H1 (cell line): ENCODE results near the gene RNF151. TPM values are rescaled to one million over a fixed set of nuclear protein-coding genes. Genes with fewer than 3 reads are reported as not detected.

Experiments
- CTCF ChIA-PET: fragments of 300-600 bp; sonication (Branson Sonifier 250); formaldehyde crosslinking; loops from one replicate; lab custom pipeline; 2021; ENCODE audit not compliant: partially characterized antibody; lab: Charles Lee
- POLR2A ChIA-PET: fragments of 300-600 bp; sonication (Branson Sonifier 250); formaldehyde crosslinking; loops from one replicate; lab custom pipeline; 2021; ENCODE audit warnings: inconsistent platforms; ENCODE audit not compliant: partially characterized antibody; lab: Charles Lee
- DNase-seq, 2 experiments: peaks; one replicate each; pipeline versions ENCODE4 v3.0.0 to v3.0.0-alpha.2; 2010 to 2022; ENCODE audit warnings: low spot score in 2 of 2, low read depth in 1 of 2, mixed read lengths in 1 of 2
- FAIRE-seq: peaks from 2 replicates; lab custom pipeline; 2011; peaks lifted over from hg19 to GRCh38; lab: Jason Lieb, UNC
- H2AFZ ChIP-seq: 2 replicates; pipeline ENCODE4 v1.8.1; 2012; ENCODE audit warnings: low read length, inconsistent platforms
- H2AK5ac ChIP-seq: 2 replicates; pipeline ENCODE4 v1.6.1; 2013; ENCODE audit warnings: low read depth, low read length
- H2BK120ac ChIP-seq: replicated peaks from 2 replicates; pipeline ENCODE3; 2013; ENCODE audit warnings: low read depth, low read length, inconsistent platforms
- H2BK12ac ChIP-seq: 2 replicates; pipeline ENCODE4 v1.6.1; 2013; ENCODE audit warnings: low read depth, low read length
- H2BK15ac ChIP-seq: 2 replicates; pipeline ENCODE4 v1.6.1; 2013; ENCODE audit warnings: low read length
- H2BK20ac ChIP-seq: 2 replicates; pipeline ENCODE4 v1.6.1; 2013; ENCODE audit warnings: low read length
- H2BK5ac ChIP-seq: 2 replicates; pipeline ENCODE4 v1.6.1; 2013; ENCODE audit warnings: low read depth, low read length
- H3K14ac ChIP-seq: 2 replicates; pipeline ENCODE4 v1.6.1; 2013; ENCODE audit warnings: inconsistent platforms; ENCODE audit not compliant: insufficient read length
- H3K18ac ChIP-seq: 2 replicates; pipeline ENCODE4 v1.6.1; 2013; ENCODE audit warnings: low read length; ENCODE audit errors: extremely low read depth
- H3K23ac ChIP-seq: 2 replicates; pipeline ENCODE4 v1.6.1; 2013; ENCODE audit warnings: inconsistent platforms; ENCODE audit not compliant: insufficient read length
- H3K23me2 ChIP-seq: 2 replicates; pipeline ENCODE4 v1.6.1; 2013; ENCODE audit warnings: low read depth, low read length
- H3K27ac ChIP-seq: 2 replicates; pipeline ENCODE4 v1.6.1; 2011; ENCODE audit warnings: low read depth, low read length, inconsistent platforms
- H3K27me3 ChIP-seq, 4 experiments: replicated peaks in 1 of 4; 1 replicate in 1 of 4; 2 replicates in 3 of 4; pipeline versions ENCODE4 v1.6.1 to v1.8.1; 2011 to 2013; ENCODE audit warnings: low read length in 3 of 4, mild to moderate bottlenecking in 3 of 4, inconsistent platforms in 2 of 4, mixed read lengths in 2 of 4, moderate library complexity in 1 of 4; ENCODE audit not compliant: control insufficient read depth in 3 of 4, insufficient read depth in 3 of 4; ENCODE audit errors: extremely low read depth in 1 of 4
- H3K36me3 ChIP-seq, 4 experiments: 2 replicates each; pipeline versions ENCODE4 v1.6.1 to v1.8.1; 2011 to 2013; ENCODE audit warnings: mild to moderate bottlenecking in 4 of 4, low read length in 3 of 4, moderate library complexity in 2 of 4, control low read depth in 1 of 4, inconsistent platforms in 1 of 4; ENCODE audit not compliant: insufficient read depth in 4 of 4, control insufficient read depth in 2 of 4
- H3K4ac ChIP-seq: replicated peaks from 2 replicates; pipeline ENCODE3; 2013; ENCODE audit warnings: low read length, low read depth, mixed read lengths, inconsistent platforms; ENCODE audit not compliant: insufficient read length
- H3K4me1 ChIP-seq, 4 experiments: replicated peaks in 1 of 4; 1 replicate in 1 of 4; 2 replicates in 3 of 4; pipeline versions ENCODE4 v1.6.1 to v1.8.1; 2011 to 2013; ENCODE audit warnings: low read length in 3 of 4, inconsistent platforms in 2 of 4, mixed read lengths in 1 of 4; ENCODE audit not compliant: insufficient read depth in 4 of 4, control insufficient read depth in 3 of 4
- H3K4me2 ChIP-seq, 2 experiments: 2 replicates each; pipeline versions ENCODE4 v1.6.1 to v1.8.1; 2011 to 2013; ENCODE audit warnings: low read depth in 2 of 2, low read length in 2 of 2, control low read depth in 1 of 2, inconsistent platforms in 1 of 2, mild to moderate bottlenecking in 1 of 2; ENCODE audit not compliant: insufficient read depth in 1 of 2
- H3K4me3 ChIP-seq, 4 experiments: fragments of 200-600, 300-600 bp in 1 of 4; sonication (generic), shearing (Covaris generic), sonication (Bioruptor Twin) in 1 of 4; 2 replicates each; pipeline versions ENCODE4 v1.5.1 to v1.8.1; 2011 to 2016; ENCODE audit warnings: low read length in 4 of 4, low read depth in 3 of 4, control low read depth in 2 of 4, inconsistent platforms in 2 of 4, mild to moderate bottlenecking in 2 of 4, mixed read lengths in 1 of 4, moderate library complexity in 1 of 4; ENCODE audit not compliant: insufficient read depth in 2 of 4; ENCODE audit errors: extremely low read depth in 1 of 4
- H3K56ac ChIP-seq: replicated peaks from 2 replicates; pipeline ENCODE3; 2013; ENCODE audit warnings: low read depth, mild to moderate bottlenecking, mixed read lengths, low read length, inconsistent platforms; ENCODE audit not compliant: insufficient read length
- H3K79me1 ChIP-seq: 2 replicates; pipeline ENCODE4 v1.6.1; 2013; ENCODE audit warnings: low read depth, low read length, control low read depth
- H3K79me2 ChIP-seq, 2 experiments: 2 replicates each; pipeline versions ENCODE4 v1.6.1 to v1.8.1; 2012 to 2013; ENCODE audit warnings: low read length in 2 of 2, mild to moderate bottlenecking in 2 of 2, inconsistent platforms in 1 of 2; ENCODE audit not compliant: insufficient read depth in 2 of 2, control insufficient read depth in 1 of 2
- H3K9ac ChIP-seq, 4 experiments: replicated peaks in 1 of 4; 1 replicate in 1 of 4; 2 replicates in 3 of 4; pipeline versions ENCODE4 v1.6.1 to v1.8.1; 2011 to 2013; ENCODE audit warnings: low read depth in 3 of 4, low read length in 3 of 4, control low read depth in 2 of 4, mild to moderate bottlenecking in 2 of 4, moderate library complexity in 2 of 4, inconsistent platforms in 1 of 4; ENCODE audit errors: extremely low read depth in 1 of 4
- H3K9me3 ChIP-seq, 2 experiments: 2 replicates each; pipeline versions ENCODE4 v1.6.1 to v1.8.1; 2012 to 2013; ENCODE audit warnings: mild to moderate bottlenecking in 2 of 2, moderate library complexity in 2 of 2, control low read depth in 1 of 2, inconsistent platforms in 1 of 2, low read depth in 1 of 2, low read length in 1 of 2, mixed read lengths in 1 of 2; ENCODE audit not compliant: insufficient read depth in 2 of 2
- H4K20me1 ChIP-seq, 2 experiments: replicated peaks in 1 of 2; 2 replicates each; pipeline versions ENCODE3 to v1.8.1; 2011 to 2013; ENCODE audit warnings: inconsistent platforms in 2 of 2, low read length in 2 of 2, mild to moderate bottlenecking in 1 of 2; ENCODE audit not compliant: insufficient read depth in 2 of 2, control insufficient read depth in 1 of 2
- H4K5ac ChIP-seq: 2 replicates; pipeline ENCODE4 v1.6.1; 2013; ENCODE audit warnings: low read length, low read depth, mixed read lengths, inconsistent platforms; ENCODE audit not compliant: insufficient read length
- H4K8ac ChIP-seq: 2 replicates; pipeline ENCODE4 v1.8.0; 2013; ENCODE audit warnings: mild to moderate bottlenecking, moderate library complexity, low read length, inconsistent platforms; ENCODE audit not compliant: insufficient read depth; ENCODE audit errors: extremely low read depth
- H4K91ac ChIP-seq: replicated peaks from 2 replicates; pipeline ENCODE3; 2013; ENCODE audit warnings: low read length, mixed read lengths, inconsistent platforms; ENCODE audit not compliant: insufficient read length
- BRCA1 ChIP-seq: IDR thresholded peaks from 2 replicates; pipeline ENCODE4 v1.6.1; 2012; ENCODE audit warnings: low read depth, low read length, improper control_type of control experiment
- CBX8 ChIP-seq: fragments of 300-800, 300-1000 bp; sonication (generic); IDR thresholded peaks from 2 replicates; pipeline ENCODE4 v1.7.1; 2016; ENCODE audit warnings: low read depth, low read length, borderline replicate concordance
- CEBPB ChIP-seq: IDR thresholded peaks from 2 replicates; pipeline ENCODE4 v1.6.1; 2012; ENCODE audit warnings: low read depth, low read length
- CHD2 ChIP-seq: IDR thresholded peaks from 2 replicates; pipeline ENCODE4 v1.6.1; 2012; ENCODE audit warnings: low read length, improper control_type of control experiment
- FOSL1 ChIP-seq: IDR thresholded peaks from 2 replicates; pipeline ENCODE4 v1.6.1; 2011; ENCODE audit warnings: mild to moderate bottlenecking, low read depth, low read length, moderate library complexity; ENCODE audit not compliant: insufficient read depth
- KDM5A ChIP-seq: fragments of 200-600 bp; IDR thresholded peaks from 2 replicates; pipeline ENCODE4 v1.7.1; 2012; ENCODE audit warnings: mild to moderate bottlenecking, low read length, inconsistent platforms, mixed read lengths
- MAFK ChIP-seq: IDR thresholded peaks from 2 replicates; pipeline ENCODE4 v1.6.1; 2012; ENCODE audit warnings: low read depth, mild to moderate bottlenecking, improper control_type of control experiment, low read length
- POLR2A ChIP-seq, 2 experiments: IDR thresholded peaks; 1 replicate in 1 of 2; 2 replicates in 1 of 2; pipeline ENCODE4 v1.6.1; 2011; ENCODE audit warnings: low read depth in 2 of 2, low read length in 2 of 2, mild to moderate bottlenecking in 2 of 2; ENCODE audit errors: control extremely low read depth in 1 of 2
- RXRA ChIP-seq: IDR thresholded peaks from 2 replicates; pipeline ENCODE4 v1.6.1; 2011; ENCODE audit warnings: low read depth, mild to moderate bottlenecking, low read length, moderate library complexity; ENCODE audit not compliant: insufficient read depth
- SP1 ChIP-seq: IDR thresholded peaks from 2 replicates; pipeline ENCODE4 v1.6.1; 2011; ENCODE audit warnings: low read depth, low read length
- TBP ChIP-seq: IDR thresholded peaks from 2 replicates; pipeline ENCODE4 v1.6.1; 2011; ENCODE audit warnings: low read depth, low read length, improper control_type of control experiment
- WGBS, 2 experiments: shearing (Covaris generic) in 1 of 2; methylation state at CpG; one replicate each; pipeline versions ENCODE4 v1.1.6 to v1.1.7; 2013 to 2015; ENCODE audit warnings: low lambda C conversion rate in 2 of 2, mixed read lengths in 2 of 2, inconsistent platforms in 1 of 2, low coverage in 1 of 2, missing lambda C conversion rate in 1 of 2; ENCODE audit not compliant: insufficient replicate concordance in 2 of 2, insufficient coverage in 1 of 2, insufficient read length in 1 of 2; ENCODE audit errors: extremely low coverage in 1 of 2, missing lambda C conversion rate in 1 of 2; 5-methylcytosine and 5-hydroxymethylcytosine counted together
- polyA plus RNA-seq, 7 experiments: library from polyadenylated mRNA; depleted of rRNA in 3 of 7; stranded (reverse) in 5 of 7; unstranded in 2 of 7; fragments of >200 nt in 5 of 7; fragments of 200-250 nt in 2 of 7; gene quantifications; 1 replicate in 5 of 7; 2 replicates in 1 of 7; 4 replicates in 1 of 7; pipeline versions ENCODE4 v1.2.1 to v1.2.3, GENCODE V29; 2011 to 2013; ENCODE audit warnings: missing spikeins in 2 of 7, mixed read lengths in 2 of 7
- total RNA-seq: library from RNA; stranded (reverse); fragmentation: NEBNext Ultra II Directional; extraction: Animal tissue kit (Norgen Biotek cat#: 25700); gene quantifications from 2 replicates; pipeline ENCODE4 v1.2.1, GENCODE V29; 2021
- TF ChIP-seq, protein P1 (sequence below): IDR thresholded peaks from 2 replicates; pipeline ENCODE4 v1.6.1; 2012; ENCODE audit warnings: low read length, inconsistent platforms

Gene RNF151
- total and polyA plus RNA-seq, 2 of the 8 experiments (the other 6 are each of a cell fraction or from before 2014, with no cell fraction given), result not detected

DNA sequence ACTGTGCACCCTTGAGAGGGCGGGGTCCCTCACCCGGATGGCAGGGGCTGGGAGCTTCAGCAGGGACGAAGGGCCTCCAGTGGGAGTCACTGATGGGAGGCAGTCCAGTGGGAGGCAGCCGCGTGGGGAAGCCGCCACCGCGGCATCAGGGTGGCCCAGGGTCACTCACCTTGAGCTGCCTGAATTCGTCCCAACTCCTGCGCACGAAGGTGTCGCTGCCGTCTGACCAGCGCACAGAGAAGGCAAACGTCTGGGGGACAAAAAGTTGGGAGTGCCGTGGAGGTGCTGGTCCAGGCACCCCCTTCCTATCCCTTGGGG lies 14.1 kb downstream of the RNF151 start:
- H3K23ac ChIP-seq, result no peak overlapping the region
- peak overlapping the region; percentile 87 to 91 for H3K4me2 ChIP-seq
- FAIRE-seq, result no peak
- H2AK5ac ChIP-seq, result no peak overlapping the region
- peak overlapping the region; percentile 12; the same call in 1 of the 2 replicates for H4K8ac ChIP-seq
- no peak overlapping the region for H3K14ac ChIP-seq
- ChIA-PET CTCF (interaction anchor here (0.6 to 3.1 kb wide), 5 partner anchors 13 to 197 kb away, joined by 3 to 8 read pairs (median 3); partner anchors contain the start of gene RPS2), POLR2A (interaction anchor here (1.0 to 28.2 kb wide), 11 partner anchors 10 to 198 kb away, joined by 3 to 736 read pairs (median 4); partner anchors contain the start of genes NDUFB10, NUBP2, RAB26 and RNF151)
- H3K36me3 ChIP-seq, result peaks cover 6 to 20% (median 12%) of the 10 kb centered on the region in 4 experiments; a peak in 7 of 8 replicates
- DNase-seq, result no peak
- no peak overlapping the region for H3K4ac ChIP-seq
- 63% methylated on average over 16 of the region's 16 CpGs; no CpG with 5 or more reads in 1 of the 2 experiments for WGBS, 2 experiments
- H2BK15ac ChIP-seq, result no peak overlapping the region
- no peak overlapping the region for H2BK12ac ChIP-seq
- H4K91ac ChIP-seq, result no peak overlapping the region
- peaks cover 0 to 9% of the 10 kb centered on the region in 2 experiments; a peak in 1 of 4 replicates for H3K79me2 ChIP-seq
- H2BK5ac ChIP-seq, result no peak overlapping the region
- H3K56ac ChIP-seq, result no peak overlapping the region
- H2AFZ ChIP-seq, result no peak overlapping the region
- no peak overlapping the region for H2BK120ac ChIP-seq
- peaks cover 3 to 38% (median 27%) of the 10 kb centered on the region in 4 experiments for H3K4me1 ChIP-seq
- peaks cover 8 to 40% (median 39%) of the 10 kb centered on the region in 4 experiments; a peak in 6 of 7 replicates for H3K27me3 ChIP-seq
- no peak overlapping the region for H3K27ac ChIP-seq
- H3K79me1 ChIP-seq, result no peaks in the 10 kb centered on the region
- no peak overlapping the region; the same call in 1 of the 2 replicates for H3K18ac ChIP-seq
- TF ChIP-seq CHD2, result no peak
- no peak for TF ChIP-seq CBX8
- TF ChIP-seq, protein P1, sequence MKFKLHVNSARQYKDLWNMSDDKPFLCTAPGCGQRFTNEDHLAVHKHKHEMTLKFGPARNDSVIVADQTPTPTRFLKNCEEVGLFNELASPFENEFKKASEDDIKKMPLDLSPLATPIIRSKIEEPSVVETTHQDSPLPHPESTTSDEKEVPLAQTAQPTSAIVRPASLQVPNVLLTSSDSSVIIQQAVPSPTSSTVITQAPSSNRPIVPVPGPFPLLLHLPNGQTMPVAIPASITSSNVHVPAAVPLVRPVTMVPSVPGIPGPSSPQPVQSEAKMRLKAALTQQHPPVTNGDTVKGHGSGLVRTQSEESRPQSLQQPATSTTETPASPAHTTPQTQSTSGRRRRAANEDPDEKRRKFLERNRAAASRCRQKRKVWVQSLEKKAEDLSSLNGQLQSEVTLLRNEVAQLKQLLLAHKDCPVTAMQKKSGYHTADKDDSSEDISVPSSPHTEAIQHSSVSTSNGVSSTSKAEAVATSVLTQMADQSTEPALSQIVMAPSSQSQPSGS, result no peak
- no peak for TF ChIP-seq MAFK
- TF ChIP-seq TBP, result no peak
- TF ChIP-seq SP1, result no peak
- TF ChIP-seq KDM5A, result no peak
- TF ChIP-seq POLR2A (IDR thresholded peaks at IDR 0.05; ENCODE audit: control extremely low read depth in 1 of 2, low read depth in 2 of 2, low read length in 2 of 2), result no peak
- TF ChIP-seq BRCA1, result no peak
- no peak for TF ChIP-seq RXRA
- no peak for TF ChIP-seq FOSL1
- TF ChIP-seq CEBPB, result no peak
- H3K4me3 ChIP-seq, result peak overlapping the region in 3 of 4 experiments; percentile 31 to 61 (median 38); a peak in 4 of 8 replicates
- H3K23me2 ChIP-seq, result peaks cover 26% of the 10 kb centered on the region
- no peak overlapping the region for H2BK20ac ChIP-seq
- H3K9ac ChIP-seq, result no peak overlapping the region
- H4K5ac ChIP-seq, result no peak overlapping the region
- H4K20me1 ChIP-seq, result peaks cover under 1 to 13% of the 10 kb centered on the region in 2 experiments
- H3K9me3 ChIP-seq, result no peaks in the 10 kb centered on the region
